Kidney epithelial cell (primary cell): Measurements from ENCODE around the gene NHERF2. TPM values are rescaled to one million over a fixed set of nuclear protein-coding genes. Genes with fewer than 3 reads are reported as not detected.

Source experiments
- DNase-seq: peaks from one replicate; pipeline ENCODE4 v3.0.0-alpha.2; 2010; ENCODE audit warnings: low read depth
- H3K27me3 ChIP-seq: 2 replicates; pipeline ENCODE4 v1.6.0; 2011; ENCODE audit warnings: low read length; ENCODE audit not compliant: control insufficient read depth, insufficient read depth
- H3K36me3 ChIP-seq: 2 replicates; pipeline ENCODE4 v1.5.1; 2011; ENCODE audit warnings: low read length; ENCODE audit not compliant: control insufficient read depth, insufficient read depth
- H3K4me3 ChIP-seq: 2 replicates; pipeline ENCODE4 v1.5.1; 2011; ENCODE audit warnings: low read depth, mild to moderate bottlenecking, control low read depth, low read length
- CTCF ChIP-seq: IDR thresholded peaks from 2 replicates; pipeline ENCODE4 v1.5.1; 2011; ENCODE audit warnings: mild to moderate bottlenecking, moderate library complexity, low read length, control low read depth, inconsistent platforms; ENCODE audit not compliant: insufficient read depth, poor library complexity, severe bottlenecking
- total RNA-seq: library from RNA; depleted of rRNA; stranded (reverse); fragments of >200 nt; gene quantifications from 2 replicates; pipeline ENCODE4 v1.2.3, GENCODE V29; 2015

NHERF2 gene
- total RNA-seq, 1 donor from 2014 or later, result 27.5 TPM

- peaks cover 5% of the 10 kb centered on the region for H3K36me3 ChIP-seq
- DNase-seq, result no peak
- no peaks in the 10 kb centered on the region for H3K27me3 ChIP-seq
- no peak overlapping the region for H3K4me3 ChIP-seq
- TF ChIP-seq CTCF, result no peak
Measured at GRCh38 chr16:2061526-2061925, 34.8 kb downstream of the NHERF2 start.

- H3K4me3 ChIP-seq, result no peak overlapping the region
- H3K27me3 ChIP-seq, result no peaks in the 10 kb centered on the region
- peaks cover 5% of the 10 kb centered on the region for H3K36me3 ChIP-seq
- no peak for DNase-seq
- no peak for TF ChIP-seq CTCF
Measured at GRCh38 chr16:2062801-2063200, 36.1 kb downstream of the NHERF2 start.

GRCh38 chr16:2063861-2064260 is 37.2 kb downstream of the NHERF2 start:
- Histone ChIP-seq H3K27me3 (no peaks in the 10 kb centered on the region), H3K36me3 (peaks cover 5% of the 10 kb centered on the region), H3K4me3 (no peak overlapping the region)
- DNase-seq, result no peak
- TF ChIP-seq CTCF, result no peak

GRCh38 chr16:2064368-2064945 is 37.8 kb downstream of the NHERF2 start:
- no peaks in the 10 kb centered on the region for H3K27me3 ChIP-seq
- H3K4me3 ChIP-seq, result no peak overlapping the region
- no peak for DNase-seq
- H3K36me3 ChIP-seq, result peaks cover 5% of the 10 kb centered on the region
- TF ChIP-seq CTCF, result no peak

GRCh38 chr16:2066139-2066538 is 39.4 kb downstream of the NHERF2 start:
- DNase-seq, result no peak
- no peak for TF ChIP-seq CTCF
- Histone ChIP-seq H3K4me3 (no peak overlapping the region), H3K27me3 (no peaks in the 10 kb centered on the region), H3K36me3 (peaks cover 5% of the 10 kb centered on the region)

GRCh38 chr16:2070576-2071453 is 44.1 kb downstream of the NHERF2 start:
- Histone ChIP-seq H3K4me3 (no peak overlapping the region), H3K36me3 (peaks cover 6% of the 10 kb centered on the region), H3K27me3 (no peaks in the 10 kb centered on the region)
- no peak for TF ChIP-seq CTCF
- no peak for DNase-seq
